ENCODE data around the gene NR3C2. TPM values are rescaled to one million over a fixed set of nuclear protein-coding genes. Genes with fewer than 3 reads are reported as not detected.

Gene NR3C2
- total RNA-seq, 2 experiments from 2014 or later: 2.0 to 5.2 TPM

GRCh38 chr4:148289740-148290139 is 152.5 kb downstream of the NR3C2 start:
- no peak for DNase-seq (ENCODE audit: low spot score)
- Histone ChIP-seq H3K4me2 (ENCODE audit: low read length) (no peak overlapping the region), H2AFZ (ENCODE audit: low read length) (no peak overlapping the region), H3K79me2 (ENCODE audit: insufficient read depth, low read depth, low read length) (no peaks in the 10 kb centered on the region), H3K27ac (ENCODE audit: low read depth, low read length, poor library complexity, severe bottlenecking) (no peak overlapping the region), H3K9me3 (ENCODE audit: low read length) (no peaks in the 10 kb centered on the region), H4K20me1 (ENCODE audit: insufficient read depth, low read length) (no peaks in the 10 kb centered on the region), H3K4me3 (ENCODE audit: low read depth, low read length, poor library complexity, severe bottlenecking) (no peak overlapping the region), H3K36me3 (ENCODE audit: insufficient read depth, low read length) (no peaks in the 10 kb centered on the region), H3K9me2 (ENCODE audit: insufficient read depth, low read length) (no peaks in the 10 kb centered on the region), H3K4me1 (ENCODE audit: insufficient read depth, low read length, poor library complexity, severe bottlenecking) (no peaks in the 10 kb centered on the region)
- intact Hi-C loops (cut with micrococcal nuclease; ENCODE audit: unreplicated experiment): no loop called here
- no TSS peak for BruUV-seq (replicated peaks)
- ChIA-PET CTCF (ENCODE audit: unreplicated experiment) (no interaction called here), POLR2A (interaction anchor here (0.6 kb wide), 1 partner anchor 273 kb away, joined by 3 read pairs; no protein-coding TSS in a partner anchor)
- TF ChIP-seq EZH2phosphoT487 (IDR thresholded peaks at IDR 0.05; ENCODE audit: borderline replicate concordance, low read depth, low read length): no peak
- no peak for TF ChIP-seq CTCF (conservative IDR thresholded peaks at IDR 0.05; ENCODE audit: low read length)

GRCh38 chr4:148288448-148288847 is 153.8 kb downstream of the NR3C2 start:
- ChIA-PET POLR2A (interaction anchor here (0.9 kb wide), 1 partner anchor 25 kb away, joined by 3 read pairs; no protein-coding TSS in a partner anchor), CTCF (ENCODE audit: unreplicated experiment) (no interaction called here)
- no peak overlapping the region for H3K4me3 ChIP-seq (ENCODE audit: low read depth, low read length, poor library complexity, severe bottlenecking)
- no TSS peak for BruUV-seq (replicated peaks)
- H3K4me2 ChIP-seq (ENCODE audit: low read length): no peak overlapping the region
- no peaks in the 10 kb centered on the region for H3K9me2 ChIP-seq (ENCODE audit: insufficient read depth, low read length)
- no peak overlapping the region for H2AFZ ChIP-seq (ENCODE audit: low read length)
- no peaks in the 10 kb centered on the region for H3K36me3 ChIP-seq (ENCODE audit: insufficient read depth, low read length)
- H4K20me1 ChIP-seq (ENCODE audit: insufficient read depth, low read length): no peaks in the 10 kb centered on the region
- no peaks in the 10 kb centered on the region for H3K79me2 ChIP-seq (ENCODE audit: insufficient read depth, low read depth, low read length)
- no peak for DNase-seq (ENCODE audit: low spot score)
- intact Hi-C loops (cut with micrococcal nuclease; ENCODE audit: unreplicated experiment): no loop called here
- no peak for TF ChIP-seq EZH2phosphoT487 (IDR thresholded peaks at IDR 0.05; ENCODE audit: borderline replicate concordance, low read depth, low read length)
- no peak for TF ChIP-seq CTCF (conservative IDR thresholded peaks at IDR 0.05; ENCODE audit: low read length)
- H3K9me3 ChIP-seq (ENCODE audit: low read length): no peaks in the 10 kb centered on the region
- H3K4me1 ChIP-seq (ENCODE audit: insufficient read depth, low read length, poor library complexity, severe bottlenecking): no peaks in the 10 kb centered on the region
- H3K27ac ChIP-seq (ENCODE audit: low read depth, low read length, poor library complexity, severe bottlenecking): no peak overlapping the region

- H3K9me3 ChIP-seq (ENCODE audit: low read length): no peaks in the 10 kb centered on the region
- DNase-seq (ENCODE audit: low spot score): no peak
- no peak overlapping the region for H3K27ac ChIP-seq (ENCODE audit: low read depth, low read length, poor library complexity, severe bottlenecking)
- H3K79me2 ChIP-seq (ENCODE audit: insufficient read depth, low read depth, low read length): no peaks in the 10 kb centered on the region
- no peak overlapping the region for H3K4me2 ChIP-seq (ENCODE audit: low read length)
- H3K4me1 ChIP-seq (ENCODE audit: insufficient read depth, low read length, poor library complexity, severe bottlenecking): no peaks in the 10 kb centered on the region
- H3K4me3 ChIP-seq (ENCODE audit: low read depth, low read length, poor library complexity, severe bottlenecking): no peak overlapping the region
- ChIA-PET POLR2A (interaction anchor here (0.6 to 1.0 kb wide), 2 partner anchors 78 to 212 kb away, joined by 3 to 4 read pairs; no protein-coding TSS in a partner anchor), CTCF (ENCODE audit: unreplicated experiment) (no interaction called here)
- no peak for TF ChIP-seq CTCF (conservative IDR thresholded peaks at IDR 0.05; ENCODE audit: low read length)
- no peak for TF ChIP-seq EZH2phosphoT487 (IDR thresholded peaks at IDR 0.05; ENCODE audit: borderline replicate concordance, low read depth, low read length)
- intact Hi-C loops (cut with micrococcal nuclease; ENCODE audit: unreplicated experiment): no loop called here
- H4K20me1 ChIP-seq (ENCODE audit: insufficient read depth, low read length): no peaks in the 10 kb centered on the region
- no TSS peak for BruUV-seq (replicated peaks)
- no peaks in the 10 kb centered on the region for H3K36me3 ChIP-seq (ENCODE audit: insufficient read depth, low read length)
- no peak overlapping the region for H2AFZ ChIP-seq (ENCODE audit: low read length)
- H3K9me2 ChIP-seq (ENCODE audit: insufficient read depth, low read length): no peaks in the 10 kb centered on the region
These were observed 155.1 kb downstream of the NR3C2 start for GRCh38 chr4:148287111-148287510.

All from OCI-LY7 (cell line).